AG08396 (cell line): ENCODE results near the gene SOCS2.

Experiments
- DNase-seq: peaks from one replicate; pipeline ENCODE4 v3.0.0; 2012; ENCODE audit warnings: low spot score, mixed read lengths

The SOCS2 gene

DNA sequence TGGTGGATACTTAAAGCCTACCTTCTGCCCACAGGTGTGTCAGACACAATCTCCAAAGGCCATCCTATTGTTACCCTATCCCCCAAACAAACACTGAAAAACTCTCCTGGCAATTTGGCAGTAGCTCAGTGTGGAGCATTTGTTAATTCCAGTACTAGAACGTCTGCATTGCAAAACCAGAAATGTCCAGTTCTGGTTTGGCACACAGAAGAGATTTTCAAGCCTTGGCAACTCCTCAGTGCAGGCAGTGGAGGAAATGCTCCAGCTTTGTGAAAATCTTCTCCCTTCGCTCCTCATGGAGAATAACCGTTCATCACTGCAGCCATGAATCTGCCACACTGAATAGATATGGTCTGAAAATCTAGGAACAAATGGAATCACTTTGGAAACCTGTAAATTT, 5.3 kb upstream of the SOCS2 start:
- no peak for DNase-seq

DNA sequence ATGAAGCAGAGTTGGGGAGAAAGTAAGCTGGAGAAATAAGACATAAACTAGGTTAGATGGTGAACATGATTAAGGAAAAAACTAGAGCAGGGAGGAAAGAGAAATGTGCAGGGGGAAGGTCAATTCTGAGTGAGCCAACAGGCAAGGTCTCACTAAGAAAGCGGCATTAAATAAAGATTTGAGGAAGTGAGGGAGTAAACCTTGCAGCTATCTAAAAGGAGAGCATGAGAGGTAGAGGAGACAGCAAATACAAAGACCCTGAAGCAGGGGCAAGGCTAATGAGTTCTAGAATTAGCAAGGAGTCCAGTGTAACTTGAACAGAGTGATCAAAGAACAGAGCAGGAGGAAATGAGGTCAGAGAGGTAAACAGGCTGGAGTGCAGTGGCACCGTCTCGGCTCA, 4.4 kb upstream of the SOCS2 start:
- DNase-seq = no peak

DNA sequence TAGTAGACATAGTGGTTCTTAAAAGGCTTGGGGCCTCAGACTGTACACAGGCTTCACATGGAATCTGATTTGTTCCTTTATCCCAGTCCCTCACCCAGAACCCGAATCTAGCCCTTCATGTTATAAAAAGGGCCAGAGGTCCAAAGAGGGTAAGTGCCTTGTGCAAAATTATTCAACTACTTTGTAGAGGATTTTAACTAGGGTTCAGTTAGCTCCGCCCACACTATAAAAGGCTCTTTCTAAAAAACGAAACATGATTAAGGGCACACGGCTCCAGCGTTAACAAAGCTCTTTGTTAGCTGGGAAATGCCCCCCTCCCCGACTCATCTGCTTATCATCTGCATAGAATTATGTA, 3.2 kb upstream of the SOCS2 start:
- DNase-seq = no peak

DNA sequence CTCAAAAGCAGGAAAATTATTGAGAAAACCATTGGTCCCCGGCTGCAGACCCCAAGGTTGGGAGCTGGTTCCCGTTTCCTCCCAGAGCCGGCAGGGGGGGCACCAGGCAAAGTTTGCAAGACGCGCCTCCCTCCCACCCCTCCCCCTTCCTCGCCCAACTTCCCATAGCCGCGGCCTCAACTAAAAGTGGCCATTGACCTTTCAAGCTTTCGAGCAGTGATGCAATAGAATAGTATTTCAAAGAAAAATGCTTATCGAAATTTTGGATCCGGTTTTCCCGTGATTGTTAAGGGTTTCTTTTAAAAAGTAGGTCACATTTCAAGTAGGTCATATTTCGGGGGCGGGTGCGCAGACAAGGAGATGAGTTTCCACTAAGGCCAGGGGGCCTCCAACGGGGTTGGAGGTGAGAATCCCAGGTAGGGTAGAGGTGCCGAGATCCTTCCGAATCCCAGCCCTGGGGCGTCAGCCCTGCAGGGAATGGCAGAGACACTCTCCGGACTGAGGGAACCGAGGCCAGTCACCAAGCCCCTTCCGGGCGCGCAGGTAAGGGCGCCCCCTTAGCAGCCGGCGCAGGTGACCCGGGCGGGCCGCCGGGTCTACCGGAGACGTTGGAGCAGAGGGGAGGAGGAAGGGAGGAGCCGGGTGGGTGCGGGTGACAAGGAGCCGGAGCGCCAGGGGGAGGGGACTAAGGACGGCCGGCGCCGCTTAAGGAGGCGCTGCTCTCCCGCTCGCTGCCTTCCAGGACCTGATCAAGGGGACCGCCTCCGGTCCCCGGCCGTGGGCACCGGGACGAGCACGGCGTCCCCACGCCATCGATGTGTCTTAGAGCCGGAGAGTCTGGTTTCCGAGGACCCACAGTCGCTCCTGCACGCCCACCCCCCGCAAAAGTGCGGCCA, 2.6 kb upstream of the SOCS2 start:
- peak; percentile 90 for DNase-seq

DNA sequence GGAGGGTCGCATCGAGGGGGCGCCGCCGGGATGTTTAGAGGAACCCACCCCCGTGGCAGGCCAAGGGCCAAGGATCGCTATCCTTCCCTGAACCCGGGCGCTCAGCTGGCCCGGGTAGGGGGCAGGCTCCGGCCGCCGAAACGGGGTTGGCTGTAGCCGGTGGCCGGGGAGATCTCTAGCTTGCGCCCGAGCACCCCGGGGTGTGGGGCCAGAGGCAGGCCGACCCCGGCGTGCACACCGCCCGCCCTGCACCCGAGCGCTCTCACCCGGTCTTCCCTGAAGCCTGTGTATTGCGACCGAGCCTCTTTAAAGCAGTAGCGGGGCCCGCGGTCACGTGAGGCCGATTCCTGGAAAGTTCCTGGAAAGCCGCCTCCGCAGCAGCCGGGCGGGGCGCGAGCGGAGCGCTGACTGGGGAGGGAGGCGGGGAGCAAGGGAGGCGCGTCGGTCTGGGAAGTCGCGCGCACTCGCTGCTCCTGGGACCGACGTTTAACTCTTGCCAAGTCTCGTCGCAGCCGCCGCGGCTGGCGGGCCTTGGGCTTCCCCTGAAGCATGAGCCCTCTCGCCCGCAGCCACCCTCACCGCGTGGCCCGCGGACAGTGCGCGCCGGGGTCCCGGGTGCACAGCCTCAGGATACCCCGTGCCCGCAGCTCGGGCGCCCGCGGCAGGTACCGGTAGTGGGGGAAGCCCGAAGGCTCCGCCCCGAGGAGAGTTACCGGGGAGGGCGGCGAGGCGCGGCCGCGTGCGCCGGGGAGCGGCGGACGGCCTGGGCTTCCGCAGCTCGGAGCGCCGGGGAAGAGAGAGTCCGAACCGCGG, 1.7 kb upstream of the SOCS2 start:
- DNase-seq = peak; percentile 97

DNA sequence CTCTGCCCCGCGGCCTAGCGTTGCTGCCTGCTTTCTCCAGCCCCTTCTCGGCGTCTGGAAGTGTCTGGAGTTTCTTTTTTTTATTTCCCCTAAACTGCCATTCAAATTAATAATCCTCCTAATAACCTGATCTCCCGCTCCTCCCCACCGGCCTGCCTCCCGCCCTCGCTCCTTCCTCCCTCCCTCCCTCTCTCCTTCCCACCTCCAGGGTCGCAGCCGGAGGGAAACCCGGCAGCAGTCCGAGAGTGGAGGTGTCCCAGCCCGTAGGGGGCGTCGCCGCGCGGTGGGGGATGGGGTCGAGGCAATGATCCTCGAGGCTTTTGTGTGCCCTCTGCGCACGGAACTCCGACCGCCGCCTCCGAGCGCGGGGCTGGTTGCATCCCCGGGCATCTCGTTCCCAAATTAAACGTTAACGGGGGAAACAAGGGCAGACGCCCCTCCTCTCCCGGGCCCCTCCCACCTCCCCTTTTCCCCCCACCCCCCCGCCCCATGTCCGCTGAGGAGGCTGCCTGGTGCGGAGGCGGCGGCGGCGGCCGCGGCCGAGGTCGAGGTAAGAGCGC, 1.0 kb upstream of the SOCS2 start:
- peak; percentile 75 for DNase-seq

DNA sequence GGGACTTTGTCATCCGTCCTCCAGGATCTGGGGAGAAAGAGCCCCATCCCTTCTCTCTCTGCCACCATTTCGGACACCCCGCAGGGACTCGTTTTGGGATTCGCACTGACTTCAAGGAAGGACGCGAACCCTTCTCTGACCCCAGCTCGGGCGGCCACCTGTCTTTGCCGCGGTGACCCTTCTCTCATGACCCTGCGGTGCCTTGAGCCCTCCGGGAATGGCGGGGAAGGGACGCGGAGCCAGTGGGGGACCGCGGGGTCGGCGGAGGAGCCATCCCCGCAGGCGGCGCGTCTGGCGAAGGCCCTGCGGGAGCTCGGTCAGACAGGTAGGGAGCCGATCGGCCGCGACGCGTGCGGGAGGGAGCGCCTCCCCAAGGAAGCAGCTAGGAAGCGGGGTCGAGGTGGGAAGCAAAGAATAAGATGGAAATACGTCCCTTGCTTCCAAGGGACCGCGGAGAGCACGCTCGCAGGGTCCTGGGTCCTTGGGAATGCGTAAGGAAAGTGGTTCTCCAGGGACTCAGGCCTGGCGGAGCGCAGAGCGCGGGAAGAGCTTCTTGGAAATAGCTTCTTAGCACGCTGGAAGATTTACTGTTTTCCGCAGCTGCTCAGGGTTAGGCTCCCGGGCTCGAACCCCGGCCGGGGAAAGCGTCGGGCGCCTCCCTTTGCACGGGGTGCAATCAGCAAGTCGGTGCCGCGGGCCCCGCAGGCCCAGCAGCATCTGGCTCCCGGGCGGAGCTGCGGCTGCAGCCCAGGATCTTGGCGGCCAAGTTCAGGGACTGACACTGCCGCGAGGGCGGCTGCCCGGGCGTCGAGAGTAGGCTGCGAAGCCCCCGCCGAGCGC, 457 bp downstream of the SOCS2 start:
- peak; percentile 27 for DNase-seq

DNA sequence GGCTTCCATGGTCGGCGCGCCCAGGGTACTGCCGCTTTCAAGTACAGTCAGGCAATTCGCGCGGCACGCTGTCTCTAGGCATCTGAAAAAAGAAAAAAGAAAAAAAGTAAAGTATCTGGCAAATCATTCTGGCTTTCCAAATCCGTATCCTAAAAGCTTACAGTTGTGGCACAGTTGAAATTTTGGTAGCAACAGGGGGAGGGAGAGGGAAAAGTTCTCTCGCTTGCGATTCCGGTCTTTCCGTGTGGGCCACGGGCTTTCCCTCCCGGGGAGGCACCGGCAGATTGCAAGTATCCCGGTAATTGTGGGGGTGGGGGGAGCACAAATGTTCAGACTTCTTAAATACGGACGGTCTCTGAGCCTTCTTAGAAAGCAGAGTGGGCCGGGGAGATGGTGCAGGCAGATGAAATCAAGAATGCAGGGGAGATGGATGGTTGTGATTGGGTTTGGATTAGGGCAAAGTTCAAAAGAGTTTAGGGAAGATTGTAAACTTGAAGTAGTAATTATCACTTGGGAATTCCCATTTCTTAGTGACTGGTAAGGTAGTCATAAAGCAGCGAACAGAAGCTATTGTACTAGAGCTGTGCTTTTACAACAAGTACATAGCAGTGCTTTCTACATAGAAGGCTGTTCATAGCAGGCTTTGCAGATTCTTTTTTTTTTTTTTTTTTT, 1.2 kb downstream of the SOCS2 start:
- peak; percentile 20 for DNase-seq

DNA sequence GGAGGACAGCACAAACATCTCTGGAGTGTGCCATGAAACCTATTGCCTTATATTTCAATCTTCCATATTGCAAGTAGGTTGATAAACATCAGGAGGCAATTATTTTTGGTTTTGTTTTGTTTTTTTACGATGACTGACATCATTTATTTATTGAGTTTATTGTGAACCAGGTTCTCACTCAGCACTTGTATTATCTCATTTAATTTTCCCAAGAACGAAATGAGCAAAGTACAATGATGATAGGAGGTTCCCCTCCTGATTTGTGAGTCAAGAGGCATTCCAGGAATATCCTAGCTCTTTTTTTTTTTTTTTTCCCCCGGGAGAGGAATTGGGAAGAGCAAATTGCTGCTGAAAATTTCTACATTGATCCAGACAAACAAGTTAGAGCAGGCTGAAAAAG, 4.7 kb downstream of the SOCS2 start:
- DNase-seq = no peak

DNA sequence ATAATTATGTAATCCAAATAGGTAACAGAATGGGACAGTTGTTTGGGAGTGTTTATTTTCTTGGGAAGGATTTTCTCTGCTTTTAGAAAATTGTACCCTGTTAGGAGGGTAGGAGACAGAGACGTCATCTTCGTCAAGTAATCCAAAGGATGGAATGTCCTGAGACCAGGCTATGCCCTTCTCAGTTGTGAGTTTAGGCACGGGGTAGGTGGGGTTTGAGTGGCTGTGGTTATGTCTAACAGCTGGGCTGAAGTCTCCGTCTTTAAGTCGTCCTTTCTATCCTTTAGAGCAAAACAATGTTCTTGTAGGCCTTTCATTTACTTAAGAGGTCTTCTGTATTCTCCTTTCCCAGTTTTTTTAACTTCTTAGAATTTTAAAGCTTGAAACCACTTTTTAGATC, 5.7 kb downstream of the SOCS2 start:
- DNase-seq = no peak

DNA sequence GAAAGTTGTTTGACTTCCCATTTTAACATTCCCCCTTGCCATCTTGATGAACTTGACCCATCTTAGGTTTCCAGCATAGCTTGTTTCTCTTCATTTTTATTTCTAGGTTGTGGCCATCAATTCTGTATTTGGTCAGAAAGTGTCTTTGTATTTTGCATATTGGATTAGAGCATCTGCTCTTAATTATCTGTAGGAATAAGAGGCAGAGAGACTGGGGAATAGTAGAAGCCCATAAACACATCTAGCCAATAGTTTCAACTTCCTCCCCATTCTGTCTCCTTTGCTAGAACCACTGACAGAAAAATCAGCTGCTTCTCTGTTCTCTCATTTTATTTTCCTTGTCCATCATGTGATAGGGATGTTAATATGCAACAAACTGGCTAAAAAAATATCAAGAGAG, 8.2 kb downstream of the SOCS2 start:
- no peak for DNase-seq

DNA sequence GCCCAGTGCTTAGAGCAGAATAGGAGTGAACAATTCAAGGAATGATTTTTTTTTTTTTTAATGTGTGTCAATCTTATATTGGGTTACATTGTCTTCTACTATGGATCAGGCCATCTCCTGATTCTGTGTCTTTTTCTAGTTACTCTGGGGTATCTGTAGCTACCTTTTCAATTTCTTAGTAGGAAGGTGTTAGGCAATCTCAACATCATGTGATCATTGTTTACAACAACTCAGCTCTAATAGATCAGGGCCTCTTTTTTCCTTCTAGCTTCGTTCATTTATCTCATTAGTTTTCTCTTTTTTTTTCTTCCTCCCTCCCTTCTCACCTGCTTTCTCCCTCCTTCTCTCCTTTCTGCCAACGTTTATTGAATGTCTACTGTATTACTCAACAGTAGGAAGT, 8.9 kb downstream of the SOCS2 start:
- DNase-seq = no peak

DNA sequence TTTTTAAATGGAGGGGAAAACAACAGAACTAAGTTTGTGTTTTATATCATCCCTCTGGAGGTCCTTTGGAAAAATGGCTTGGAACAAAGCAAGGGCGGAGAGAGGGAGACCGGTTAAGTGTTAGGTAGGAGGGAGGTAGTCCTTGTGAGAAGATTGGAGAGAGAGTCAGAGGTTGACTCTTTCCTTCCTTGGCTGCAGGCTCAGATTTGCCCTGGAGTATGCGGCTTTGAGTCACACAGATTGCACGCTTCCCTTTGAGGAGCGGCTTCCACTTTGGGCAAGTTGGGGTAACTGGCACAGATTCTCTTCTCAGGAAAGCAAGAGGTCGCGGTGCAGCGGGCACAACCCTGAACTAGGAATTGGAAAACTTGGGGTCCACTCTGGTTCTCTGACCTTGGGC, 9.9 kb downstream of the SOCS2 start:
- DNase-seq = no peak

DNA sequence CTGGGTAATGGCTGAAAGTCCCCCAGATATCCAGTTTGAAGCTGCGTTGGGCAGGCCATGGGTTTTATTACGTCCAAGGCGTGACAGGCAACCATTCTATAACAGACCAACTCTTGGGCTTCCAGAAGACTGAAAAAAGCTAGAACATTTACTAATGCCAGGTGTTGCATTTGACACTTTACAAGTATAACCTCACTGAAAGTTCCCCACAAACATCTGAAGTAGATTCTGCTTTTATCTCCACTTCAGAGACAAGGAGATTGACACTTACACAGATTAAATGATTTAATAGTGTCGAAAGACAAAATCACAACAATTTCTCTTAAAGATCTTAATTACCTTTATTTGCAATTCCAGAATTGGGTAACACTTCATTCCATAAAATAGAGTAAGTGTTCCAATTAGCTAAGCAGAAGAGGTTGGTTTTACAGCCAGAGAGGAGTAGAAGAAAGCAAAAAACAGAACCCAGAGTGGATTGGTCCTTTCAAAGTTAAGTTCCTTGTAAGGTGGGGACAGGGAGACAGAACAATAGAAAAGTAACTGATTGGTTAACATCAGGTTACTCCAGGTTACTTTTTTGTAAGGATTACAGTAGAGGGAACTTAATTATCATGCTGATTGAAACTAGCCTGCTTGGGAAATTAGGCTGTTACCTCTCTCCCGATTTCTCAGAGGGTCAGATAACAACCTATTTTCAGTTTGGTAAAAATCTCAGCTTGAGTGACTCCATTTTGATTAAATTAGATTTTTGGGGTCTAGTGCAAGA, 11.3 kb downstream of the SOCS2 start:
- DNase-seq = no peak

DNA sequence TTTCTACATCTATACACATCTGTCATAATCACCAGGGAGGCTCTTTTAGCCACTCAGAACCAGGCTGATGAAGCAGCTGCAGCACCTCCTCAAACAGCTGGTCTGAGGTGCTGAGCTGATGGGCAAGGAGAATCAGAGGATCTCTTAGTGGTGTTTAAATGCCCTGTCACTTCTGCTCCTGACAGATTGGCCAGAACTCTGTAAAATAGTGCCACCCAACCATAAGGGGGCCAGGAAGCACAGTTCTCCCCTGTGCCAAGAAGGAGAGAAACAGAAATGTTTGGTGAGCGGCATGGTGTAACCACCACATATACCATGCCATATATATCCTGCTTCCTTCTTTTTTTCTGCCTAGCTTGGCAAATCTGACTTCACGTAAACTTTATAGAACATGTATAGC, 12.8 kb downstream of the SOCS2 start:
- DNase-seq = no peak

DNA sequence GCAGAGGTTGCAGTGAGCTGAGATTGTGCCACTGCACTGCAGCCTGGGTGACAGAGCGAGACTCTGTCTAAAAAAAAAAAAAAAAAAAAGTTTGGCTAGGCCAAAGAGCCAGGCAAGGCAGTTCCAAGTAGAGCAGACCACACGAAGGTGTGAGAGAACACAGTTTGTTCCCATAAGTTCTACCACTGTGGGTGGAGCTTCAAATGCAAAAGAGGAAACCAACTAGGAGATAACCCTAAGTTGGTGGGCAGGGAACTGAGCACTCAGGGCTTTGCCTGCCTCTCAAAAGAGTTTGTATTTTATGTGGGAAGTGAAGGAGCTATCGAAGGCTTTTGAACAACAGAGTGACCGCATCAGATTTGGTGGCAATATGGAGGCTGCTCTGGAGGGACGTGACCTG, 15.1 kb downstream of the SOCS2 start:
- DNase-seq = no peak

DNA sequence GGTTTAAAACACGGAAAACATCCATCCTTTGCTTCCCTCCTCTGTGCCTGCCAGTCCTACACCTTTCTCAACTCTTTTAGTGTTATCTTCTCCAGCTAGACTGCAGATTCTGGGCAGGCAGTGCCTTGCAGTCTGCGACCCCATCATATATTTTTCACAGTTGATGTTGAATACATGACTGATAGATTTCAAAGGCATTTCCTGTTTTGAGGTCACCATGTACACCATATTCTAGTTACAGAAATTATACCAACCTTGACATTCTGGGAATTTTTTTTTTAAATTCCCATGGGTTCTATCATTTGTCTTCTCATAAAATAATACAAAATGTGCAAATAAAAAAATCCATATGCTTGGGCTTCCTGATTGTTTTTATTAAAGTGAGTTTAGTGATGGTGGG, 16.6 kb downstream of the SOCS2 start:
- DNase-seq = no peak

DNA sequence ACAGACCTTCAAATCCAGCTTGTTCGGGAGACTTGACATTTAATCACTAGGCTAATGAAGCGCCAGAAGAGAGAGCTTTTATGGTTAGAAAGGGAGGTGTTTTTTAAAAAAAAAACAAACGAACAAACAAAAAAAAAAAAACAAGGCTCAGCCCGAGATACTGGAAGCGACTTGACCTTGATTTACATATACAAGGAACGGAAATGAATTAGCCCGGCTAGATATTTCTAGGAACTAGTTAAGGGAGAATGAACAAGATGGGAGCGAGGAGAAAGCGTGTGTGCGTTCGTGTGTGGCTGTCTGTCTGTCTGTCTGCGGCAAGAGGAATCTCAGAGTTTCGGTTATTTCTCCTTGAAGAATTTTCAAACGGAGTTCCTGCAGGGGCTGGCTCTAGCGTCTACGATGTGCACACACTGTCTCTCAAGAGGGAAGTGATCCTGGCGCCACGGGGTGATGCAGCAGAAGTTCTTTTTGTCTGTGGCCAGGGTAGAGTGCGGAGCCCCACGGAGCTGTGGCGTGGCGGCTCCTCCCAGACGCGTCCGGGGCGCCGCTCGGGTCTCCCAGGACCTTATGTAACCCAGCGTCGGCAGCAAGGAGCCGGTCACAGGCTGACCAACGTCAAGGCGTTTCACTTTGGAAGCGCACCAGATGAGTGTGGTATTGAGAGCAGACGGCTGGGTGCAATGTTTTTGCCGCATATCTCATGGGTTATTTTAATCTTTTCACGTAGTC, 18.8 kb downstream of the SOCS2 start:
- peak; percentile 85 for DNase-seq

DNA sequence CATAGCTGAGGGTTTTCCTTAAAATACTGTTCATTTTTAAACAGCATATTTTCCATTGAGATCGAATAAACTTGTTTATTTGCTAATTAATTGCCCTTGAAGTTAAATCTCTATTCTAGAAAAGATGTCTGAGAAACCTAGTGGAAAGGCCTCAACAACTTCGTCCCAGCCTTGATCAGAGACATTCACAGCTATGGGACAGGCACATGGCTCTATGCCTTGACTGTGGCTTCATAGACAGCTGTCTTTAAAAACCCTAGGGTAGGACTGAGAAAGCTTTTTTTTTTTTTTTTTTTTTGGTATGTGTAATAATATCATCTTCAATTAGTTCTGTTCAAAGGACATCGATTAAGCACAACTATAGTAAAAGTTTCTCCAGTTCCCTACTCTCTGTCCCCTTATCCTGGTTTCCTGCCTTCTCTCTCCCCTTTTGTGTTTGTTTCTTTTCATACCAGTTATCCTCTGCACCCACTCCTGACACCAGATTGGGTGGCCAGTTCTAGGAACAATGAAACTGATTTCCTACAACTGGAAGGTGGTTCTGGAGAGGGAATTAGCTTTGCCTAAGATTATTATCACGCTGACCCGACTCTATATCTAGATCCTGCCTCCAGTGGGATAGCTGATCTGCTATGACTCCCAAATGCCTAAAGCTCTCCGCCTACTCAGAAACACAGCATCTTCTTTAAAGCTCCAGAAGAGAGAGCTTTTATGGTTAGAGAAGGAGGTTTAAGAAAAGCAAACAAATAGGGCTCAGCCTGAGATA, 20.3 kb downstream of the SOCS2 start:
- DNase-seq = no peak
